ENCODE measurements around the gene CD79B.

CD79B gene

DNA sequence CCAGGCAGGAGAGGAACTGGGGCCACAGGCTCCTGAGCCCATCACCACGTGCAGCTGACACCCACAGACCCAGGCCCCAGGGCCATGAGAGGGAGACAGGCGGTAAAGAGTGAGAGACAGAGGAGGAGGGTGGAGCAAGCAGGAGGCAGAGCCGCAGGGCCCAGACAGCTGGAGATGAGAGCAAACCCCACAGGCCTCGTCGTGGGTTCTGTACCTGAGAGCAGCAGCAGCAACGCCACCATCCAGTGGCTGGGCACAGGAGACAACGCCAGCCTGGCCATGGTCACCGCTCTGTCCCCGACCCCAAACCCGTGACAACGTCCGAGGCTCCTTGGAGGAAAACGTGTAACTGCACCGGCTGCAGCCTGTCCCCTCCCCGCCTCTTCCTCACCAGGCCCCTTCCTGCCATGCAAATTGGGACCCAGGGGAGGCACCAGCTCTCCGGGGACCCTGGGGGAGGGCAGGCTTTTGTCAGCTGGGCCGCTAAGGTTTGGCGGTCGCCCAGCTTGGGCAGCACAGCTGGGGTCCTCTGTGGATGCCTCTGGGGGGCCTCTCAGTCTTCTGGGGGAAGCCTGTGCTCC lies at the start of gene CD79B:
Gene CD79B, minus strand, starts transcription at position 351 of the 581 bp plus-strand sequence. Its CDS starts 70 bp downstream, at position 281.
- DNase-seq (ENCODE audit: low read depth, low spot score) = no peak

DNA sequence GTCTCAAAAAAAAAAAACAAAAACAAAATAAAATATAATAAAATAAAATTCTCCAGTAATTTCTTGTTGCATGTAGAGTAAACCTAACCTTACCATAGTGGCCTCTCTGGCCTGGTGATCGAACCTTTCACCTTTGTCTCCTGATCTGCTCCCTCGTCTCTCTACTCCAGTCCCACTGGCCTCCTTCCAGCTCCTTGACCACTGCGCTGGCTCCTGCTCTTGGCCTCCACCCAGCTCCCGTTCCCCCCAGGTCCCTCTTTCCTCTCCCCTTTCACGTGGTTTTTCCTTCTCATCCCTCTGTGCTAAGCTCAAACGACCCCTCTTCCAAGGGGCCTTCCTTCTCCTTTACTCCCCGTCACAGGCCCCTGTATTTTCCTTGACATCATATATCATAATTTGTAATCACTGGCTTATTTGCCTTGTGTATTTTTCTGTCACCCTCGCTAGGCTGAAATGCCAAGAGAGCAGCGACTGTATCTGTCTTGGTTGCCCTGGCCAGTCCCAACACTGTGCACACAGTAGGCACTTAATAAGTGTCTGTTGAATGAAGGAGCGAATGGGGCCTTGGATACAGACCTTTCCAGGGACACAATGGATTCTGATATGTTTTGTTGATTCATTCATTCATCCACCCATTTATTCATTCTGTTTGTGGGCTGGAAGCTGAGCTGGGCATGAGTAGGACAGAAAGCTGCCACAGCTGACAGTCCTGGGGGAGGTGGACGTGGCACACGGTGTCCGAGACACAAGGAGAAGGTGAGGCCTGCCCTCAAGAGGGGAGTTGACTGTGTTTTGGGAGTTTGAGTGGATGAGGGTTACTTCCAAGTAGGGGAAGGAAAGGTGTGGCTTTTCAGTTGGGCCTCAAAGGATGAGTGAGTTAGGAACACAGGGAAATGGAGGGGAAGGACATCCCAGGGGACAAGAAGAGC lies 46.4 kb upstream of the CD79B start:
- no peak for DNase-seq (ENCODE audit: low read depth, low spot score)

DNA sequence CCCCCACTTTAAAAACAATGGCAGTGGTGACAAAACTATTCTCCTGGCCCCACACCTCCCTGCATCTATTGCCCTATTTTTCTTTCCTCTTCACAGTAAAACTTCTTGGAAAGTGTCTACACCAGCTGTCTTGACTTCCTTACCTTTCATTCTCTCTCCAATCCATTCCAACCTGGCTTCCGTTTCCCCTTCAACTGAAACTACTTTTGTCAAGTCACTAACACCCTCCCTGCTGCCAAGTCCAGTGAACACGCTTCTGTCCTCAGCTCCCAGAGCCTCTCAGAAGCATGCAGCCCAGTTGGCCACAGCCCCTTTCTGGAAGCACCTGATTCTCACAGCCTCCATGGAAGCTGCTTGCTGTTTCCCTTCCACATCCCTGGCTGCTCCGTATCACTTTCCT lies 44.6 kb upstream of the CD79B start:
- DNase-seq (ENCODE audit: low read depth, low spot score) = no peak

DNA sequence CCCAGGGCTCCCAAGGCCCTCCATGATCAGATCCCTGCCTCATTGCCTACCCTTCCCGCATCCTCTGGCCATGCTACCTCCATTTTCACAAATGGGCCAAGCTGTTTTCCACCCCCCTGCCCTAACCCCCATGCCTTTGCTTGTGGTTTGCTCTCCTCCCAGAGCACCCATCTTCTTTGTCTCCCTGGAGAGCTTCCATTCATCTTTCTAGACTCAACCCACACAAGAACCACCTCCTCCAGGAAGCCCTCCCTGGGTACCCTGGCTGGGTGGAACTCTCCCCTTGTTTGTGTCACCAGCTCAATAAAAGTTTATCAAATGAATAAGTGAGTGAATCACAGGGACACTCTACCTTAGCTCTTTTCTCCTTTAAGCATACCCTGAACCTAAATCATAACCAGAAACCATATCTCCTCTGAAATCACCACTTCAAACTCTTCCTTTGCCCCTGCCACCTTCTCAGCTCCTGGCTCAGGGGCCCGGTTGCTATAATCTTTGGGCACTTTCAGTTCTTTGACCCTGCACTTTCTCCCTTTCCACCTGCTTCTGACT lies 43.5 kb upstream of the CD79B start:
- no peak for DNase-seq (ENCODE audit: low read depth, low spot score)

DNA sequence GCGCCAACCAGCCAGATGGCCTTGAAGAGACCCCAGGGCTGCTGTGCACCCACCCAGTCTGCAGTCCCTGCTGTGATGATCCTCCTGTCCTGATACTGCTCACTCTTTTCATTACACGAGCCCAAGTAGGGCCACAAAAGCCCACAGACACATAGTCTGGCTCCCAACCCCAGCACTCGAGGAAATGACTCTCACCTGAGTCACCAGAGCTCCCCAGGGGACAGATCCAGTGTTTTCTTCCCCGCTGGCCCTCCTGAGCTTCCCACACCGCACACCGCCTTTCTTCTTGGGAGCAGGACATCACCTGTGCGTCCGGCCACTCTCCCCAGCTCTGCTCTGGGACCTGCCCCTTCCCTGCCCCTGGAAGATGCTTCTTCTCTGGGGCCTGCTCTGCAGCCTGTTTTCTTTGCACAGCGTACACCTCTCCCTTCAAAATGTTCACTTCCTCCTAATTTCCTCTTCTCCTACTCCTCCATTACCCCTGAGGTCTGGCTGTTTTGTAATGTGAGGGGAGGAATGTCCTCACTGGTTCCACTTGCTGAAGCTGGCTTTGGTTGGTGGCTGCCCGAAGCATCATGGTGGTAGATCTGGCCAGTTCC lies 42.6 kb upstream of the CD79B start:
- peak; percentile 70 for DNase-seq (ENCODE audit: low read depth, low spot score)

DNA sequence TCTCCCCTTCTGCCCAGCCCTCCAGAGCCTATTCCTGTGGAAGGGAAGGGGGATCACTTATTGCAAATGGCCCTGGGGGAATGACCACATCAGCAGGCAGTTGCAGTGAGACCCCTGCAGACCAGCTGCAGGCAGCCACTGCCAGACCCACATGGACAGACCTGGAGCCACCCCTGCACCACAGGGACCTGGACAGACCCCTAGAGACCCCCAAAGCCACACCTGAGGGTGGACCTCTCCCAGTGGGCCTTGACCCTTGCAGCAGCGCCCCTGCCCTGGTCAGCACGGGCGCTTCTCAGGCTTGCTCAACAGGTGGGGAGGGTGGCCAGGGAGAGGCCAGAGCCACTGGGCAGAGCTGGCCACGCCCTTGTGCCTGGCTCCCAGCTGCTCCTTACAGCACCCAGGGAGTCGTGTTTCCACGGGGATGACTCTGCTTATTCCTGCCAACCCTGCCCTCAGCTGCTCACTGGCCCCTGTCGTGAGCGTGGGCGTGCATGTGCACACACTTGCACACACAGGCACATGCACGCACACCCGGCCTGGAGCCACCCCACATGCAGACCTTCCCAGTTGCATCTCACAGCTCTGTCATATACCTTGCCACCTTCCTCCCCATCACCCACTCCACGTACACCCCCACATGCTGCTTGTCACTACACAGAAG lies 41.9 kb upstream of the CD79B start:
- DNase-seq (ENCODE audit: low read depth, low spot score) = no peak

DNA sequence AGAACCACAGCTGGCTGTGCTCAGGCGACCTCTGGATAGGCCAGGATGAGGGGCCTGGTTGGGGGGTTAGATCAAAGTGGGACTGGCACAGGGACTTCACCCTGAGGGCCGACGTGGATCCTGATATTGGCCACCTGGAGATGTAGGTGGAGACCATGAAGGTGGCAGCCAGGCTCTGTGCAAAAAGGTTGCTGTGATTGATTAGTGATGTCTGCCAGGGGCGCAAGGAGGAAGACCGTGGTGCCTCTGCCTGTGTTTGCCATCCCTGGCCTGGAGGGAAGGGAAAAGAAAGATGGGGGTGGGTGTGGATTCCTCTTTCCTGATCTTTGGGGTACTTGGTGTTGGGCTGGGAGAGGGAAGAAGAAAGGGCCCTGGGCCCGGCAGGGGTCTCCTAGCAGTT lies 41.1 kb upstream of the CD79B start:
- no peak for DNase-seq (ENCODE audit: low read depth, low spot score)

DNA sequence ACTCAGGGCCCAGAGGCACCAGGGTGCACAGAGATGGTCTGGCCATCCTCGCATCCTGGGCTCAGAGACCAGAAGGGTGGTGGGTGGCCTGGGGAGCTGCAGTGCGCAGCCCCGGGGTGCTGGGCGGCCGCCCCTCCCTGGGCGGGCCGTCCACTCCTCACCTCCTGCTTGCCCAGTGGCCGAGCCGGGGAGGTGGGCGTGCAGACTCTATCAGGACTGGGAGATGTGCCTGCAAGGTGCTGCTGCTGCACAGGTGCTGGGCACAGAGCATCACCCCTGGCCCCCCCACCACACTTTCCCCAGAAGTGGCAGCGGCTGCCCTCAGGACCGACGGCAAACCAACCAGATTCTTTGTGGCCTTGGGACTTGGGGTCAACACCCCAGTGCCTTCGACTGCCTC lies 40.7 kb upstream of the CD79B start, which contains the start of gene SCN4A:
Gene SCN4A, minus strand, starts transcription at position 123 of the 400 bp plus-strand sequence. Its CDS starts 77 bp downstream, at position 46.
- no peak for DNase-seq (ENCODE audit: low read depth, low spot score)

DNA sequence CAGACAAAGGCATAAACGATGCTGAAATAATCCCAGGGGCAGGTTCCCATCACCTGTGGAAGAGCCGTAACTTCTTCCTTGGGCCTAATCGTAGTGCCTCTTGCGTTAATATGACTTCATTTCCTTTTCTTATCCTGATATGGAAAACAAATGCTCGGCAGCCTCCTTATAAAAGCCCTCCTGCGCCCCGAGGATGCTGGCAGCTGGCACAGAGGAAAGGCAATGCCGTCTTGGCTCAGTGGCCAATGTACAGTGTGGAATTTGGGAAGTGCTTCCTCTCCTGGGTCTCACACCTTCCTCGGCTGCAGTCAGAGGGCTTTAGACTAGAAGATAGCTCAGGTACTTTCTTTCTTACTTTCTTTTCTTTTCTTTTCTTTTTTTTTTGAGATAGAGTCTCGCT lies 37.1 kb upstream of the CD79B start:
- DNase-seq (ENCODE audit: low read depth, low spot score) = no peak

DNA sequence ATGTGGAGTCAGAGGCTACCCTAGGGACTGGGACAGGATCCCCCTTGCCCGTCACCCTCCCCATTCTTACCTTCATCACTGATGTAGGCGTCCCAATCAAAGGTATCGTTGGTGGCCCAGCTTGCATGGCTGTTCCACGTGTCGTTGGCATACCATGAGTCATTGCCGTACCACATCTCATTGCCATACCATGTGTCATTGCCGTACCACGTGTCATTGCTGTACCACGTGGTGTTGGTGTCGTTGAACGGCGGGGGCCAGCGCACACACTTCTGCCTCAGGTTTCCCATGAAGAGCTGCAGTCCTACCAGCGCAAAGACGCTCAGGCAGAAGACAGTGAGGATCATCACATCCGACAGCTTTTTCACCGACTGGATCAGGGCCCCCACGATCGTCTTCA lies 35.8 kb upstream of the CD79B start:
- no peak for DNase-seq (ENCODE audit: low read depth, low spot score)

DNA sequence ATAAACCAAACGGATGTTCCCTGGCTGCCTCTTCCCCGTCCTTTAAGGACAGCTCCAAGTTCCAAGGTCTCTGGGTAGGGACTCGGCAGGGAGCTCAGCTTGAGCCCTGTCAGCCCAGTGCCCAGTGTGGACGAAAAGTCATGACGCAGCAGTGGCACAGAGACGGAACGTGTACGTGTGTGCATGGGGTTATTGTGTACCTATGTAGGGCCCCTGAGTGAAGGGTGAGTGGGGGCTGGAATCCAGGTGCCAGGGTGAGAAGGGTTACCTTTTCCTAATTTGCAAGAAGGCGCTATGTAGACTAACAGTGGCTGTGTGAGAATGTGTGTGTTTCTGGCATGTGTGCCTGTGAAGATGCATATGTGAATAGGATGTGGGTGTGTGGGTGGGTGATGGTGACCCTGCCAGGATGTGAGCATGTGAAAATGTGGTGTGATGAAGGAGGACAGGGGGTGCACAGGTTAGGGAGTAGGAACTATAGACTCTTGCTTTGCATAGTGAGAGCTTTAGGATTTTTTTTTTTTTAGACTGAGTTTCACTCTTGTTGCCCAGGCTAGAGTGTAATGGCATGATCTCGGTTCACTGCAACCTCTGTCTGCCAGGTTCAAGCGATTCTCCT lies 34.6 kb upstream of the CD79B start:
- no peak for DNase-seq (ENCODE audit: low read depth, low spot score)

DNA sequence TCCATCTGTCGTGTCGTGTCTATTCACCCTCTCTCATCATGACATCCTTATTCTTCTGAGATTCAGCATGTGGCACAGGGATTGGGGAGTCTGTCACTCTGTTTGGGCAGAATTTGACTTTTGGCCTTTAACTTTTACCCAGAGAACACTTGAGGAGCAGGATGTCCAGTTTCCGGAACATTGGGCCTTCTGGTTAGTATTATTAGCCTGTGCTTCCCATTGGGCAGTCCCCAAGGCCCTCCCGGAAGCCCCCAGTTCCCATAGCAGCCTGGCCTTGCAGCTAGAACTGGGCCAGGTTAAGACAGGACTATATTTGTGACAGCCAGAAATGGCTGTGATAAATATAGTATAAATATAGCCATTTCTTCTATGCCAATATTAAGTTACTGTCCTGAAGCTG lies 31.0 kb upstream of the CD79B start:
- no peak for DNase-seq (ENCODE audit: low read depth, low spot score)

DNA sequence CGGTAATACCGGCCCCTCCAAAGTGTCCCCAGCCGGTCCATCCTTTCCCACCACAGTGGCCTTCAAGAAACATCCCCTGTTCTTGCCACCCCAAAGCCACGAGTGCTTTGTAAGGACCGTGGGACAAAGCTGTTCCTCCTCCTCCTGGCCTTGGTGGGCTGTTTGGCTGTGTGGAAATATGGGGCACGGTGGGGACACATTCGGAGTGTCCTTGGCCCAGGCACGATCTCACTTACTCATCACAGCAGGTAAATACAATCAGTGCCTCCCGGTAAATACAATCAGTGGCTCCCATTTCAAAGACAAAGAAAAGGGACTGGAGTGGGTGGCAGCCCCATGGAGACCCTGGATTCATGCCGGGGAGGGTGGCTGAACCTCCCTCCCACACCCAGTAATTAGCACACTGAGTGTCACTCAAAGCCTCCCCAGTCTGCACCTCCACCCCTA lies 30.2 kb upstream of the CD79B start:
- DNase-seq (ENCODE audit: low read depth, low spot score) = no peak

DNA sequence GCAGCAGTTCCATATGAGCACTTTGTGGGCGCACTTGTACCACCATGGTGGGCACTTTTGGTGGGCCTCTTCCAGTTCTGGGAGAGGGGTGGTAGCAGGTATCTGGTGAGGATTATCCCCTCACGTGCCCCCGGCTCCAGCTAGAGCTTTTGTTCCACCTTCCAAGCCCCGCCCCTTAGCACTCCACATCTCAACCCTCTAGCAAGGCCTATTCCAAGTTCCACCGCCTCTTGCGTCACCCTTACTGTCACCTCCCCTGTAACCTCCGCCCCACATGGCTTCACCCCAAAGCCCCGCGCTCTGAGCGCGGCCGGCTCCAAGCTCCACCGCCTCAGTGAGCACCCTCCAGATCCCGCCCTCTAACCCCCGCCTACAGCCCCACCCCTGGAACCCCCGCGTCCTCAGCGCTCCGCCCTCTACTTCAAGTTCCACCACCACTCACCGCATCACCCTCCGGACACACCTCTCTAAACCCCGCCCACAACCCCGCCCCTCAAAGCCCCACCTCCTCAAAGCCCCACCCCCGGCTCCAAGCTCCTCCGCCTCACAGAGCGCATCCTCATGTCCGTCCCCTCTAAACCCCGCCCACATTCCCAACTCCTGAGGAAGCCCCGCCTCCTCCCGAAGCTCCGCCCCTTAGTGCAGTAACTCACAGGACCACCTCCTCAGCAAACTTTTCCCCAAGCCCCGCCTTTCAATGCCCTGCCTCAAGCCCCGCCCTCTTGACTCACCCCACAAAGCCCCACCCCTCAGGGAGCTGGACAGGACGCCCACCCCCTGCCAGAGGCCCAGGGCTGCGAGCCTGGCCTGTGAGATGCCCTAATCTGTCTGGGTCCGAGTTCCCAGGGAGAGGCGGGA lies 29.5 kb upstream of the CD79B start:
- DNase-seq (ENCODE audit: low read depth, low spot score) = peak; percentile 55

DNA sequence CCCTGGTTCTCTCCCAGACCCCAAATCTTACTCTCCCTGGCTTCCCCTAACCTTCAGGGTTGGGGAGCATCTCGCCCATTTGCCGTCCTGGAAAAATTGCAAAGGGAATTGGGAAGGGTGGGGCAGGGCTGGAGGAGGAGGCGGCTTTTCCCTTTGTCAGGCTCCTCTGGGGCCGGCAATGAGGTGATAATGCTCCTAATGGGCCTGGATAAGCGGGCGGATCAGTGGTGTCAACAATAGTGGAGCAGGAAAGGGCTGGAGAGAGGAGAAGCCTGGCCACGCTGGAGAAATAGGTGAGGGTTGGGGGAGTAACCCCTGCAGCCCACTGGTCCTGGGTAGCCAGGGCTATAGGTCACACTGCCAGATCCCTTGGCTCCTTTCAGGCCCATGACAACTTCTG lies 28.3 kb upstream of the CD79B start:
- no peak for DNase-seq (ENCODE audit: low read depth, low spot score)

DNA sequence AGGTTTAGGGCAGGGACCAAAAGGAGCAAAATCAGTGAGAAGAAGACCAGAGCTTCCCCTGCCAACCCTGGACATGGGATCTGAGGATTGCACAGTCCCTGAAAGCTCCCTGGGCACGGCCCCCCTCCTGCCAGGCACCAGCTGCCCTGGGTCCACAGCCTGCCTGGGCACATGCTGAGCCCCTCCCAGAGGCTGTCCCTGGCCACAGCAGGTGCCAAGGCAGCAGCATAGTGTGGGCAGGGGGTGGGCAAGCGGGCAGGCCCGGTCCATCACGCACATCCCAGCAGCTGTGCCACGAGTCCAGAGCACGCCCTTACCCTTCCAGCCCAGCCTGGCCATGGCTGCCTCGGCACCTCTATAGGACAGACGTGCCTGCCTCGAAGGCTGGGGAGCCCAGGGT lies 27.9 kb upstream of the CD79B start:
- no peak for DNase-seq (ENCODE audit: low read depth, low spot score)

DNA sequence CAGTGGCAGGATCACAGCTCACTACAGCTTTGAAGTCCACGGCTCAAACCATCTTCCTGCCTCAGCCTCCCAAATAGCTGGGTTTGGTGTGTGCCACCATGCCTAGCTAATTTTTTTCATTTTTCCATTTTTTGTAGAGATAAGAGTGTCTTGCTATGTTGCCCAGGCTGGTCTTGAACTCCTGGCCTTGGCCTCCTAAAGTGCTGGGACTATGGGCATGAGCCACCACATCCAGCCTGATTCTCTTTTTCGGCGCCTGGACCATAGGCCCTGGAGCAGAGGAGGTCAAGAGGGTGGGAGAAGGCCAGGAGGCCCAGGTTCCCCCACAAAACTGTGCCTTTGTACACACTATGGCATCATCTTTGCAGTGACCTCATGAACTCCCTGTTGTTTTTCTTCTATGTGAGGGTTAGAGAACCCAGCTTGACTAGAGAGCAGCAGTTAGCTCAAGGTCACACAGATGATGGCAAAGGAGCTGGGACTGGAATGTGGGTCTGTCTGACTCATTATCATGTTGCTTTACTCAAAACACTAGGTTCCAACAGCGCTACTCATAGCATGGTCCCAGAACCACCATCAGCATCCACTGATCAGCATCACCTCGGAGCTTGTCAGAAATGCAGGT lies 24.3 kb upstream of the CD79B start:
- peak; percentile 23 for DNase-seq (ENCODE audit: low read depth, low spot score)

DNA sequence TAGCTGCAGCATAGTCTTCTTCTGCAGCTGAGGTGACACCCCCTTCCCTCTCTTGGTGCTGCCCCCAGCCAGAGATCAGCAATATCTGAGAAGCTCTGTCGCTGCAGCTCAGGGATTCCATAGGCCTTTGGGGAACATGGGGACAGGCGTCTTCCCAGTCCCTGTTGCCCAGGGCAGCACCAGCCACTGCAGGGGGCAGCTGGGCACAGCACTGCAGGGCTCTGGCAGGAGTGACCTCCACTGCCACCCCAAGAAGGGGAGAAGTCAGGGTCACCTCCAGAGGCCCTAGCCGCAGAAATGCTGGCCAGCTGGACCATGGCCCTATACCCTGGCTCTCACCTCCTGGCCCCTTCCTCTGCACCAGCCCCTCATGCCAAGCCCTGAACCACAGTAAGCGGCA lies 23.7 kb upstream of the CD79B start:
- DNase-seq (ENCODE audit: low read depth, low spot score) = no peak

DNA sequence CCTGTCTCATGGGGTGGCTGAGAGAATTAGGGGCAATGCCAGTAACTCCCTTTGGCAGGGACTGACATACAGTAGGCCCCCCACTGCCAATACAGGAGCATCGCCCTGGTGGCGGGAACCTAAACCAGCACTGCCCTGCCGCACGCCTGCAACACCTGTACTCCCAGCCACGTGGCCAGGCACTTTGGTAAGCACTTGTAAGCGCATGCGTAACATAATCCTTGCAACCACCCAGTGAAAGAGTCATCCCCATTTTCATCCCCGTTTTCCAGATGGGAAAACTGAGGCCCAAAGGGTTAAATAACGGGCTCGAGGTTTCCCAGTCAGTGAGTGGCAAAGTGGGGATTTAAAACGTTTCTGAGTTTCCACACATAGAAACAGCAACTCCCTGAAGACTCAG lies 23.1 kb upstream of the CD79B start:
- no peak for DNase-seq (ENCODE audit: low read depth, low spot score)
